ENCODE measurements around the gene SLC17A3.

DNA sequence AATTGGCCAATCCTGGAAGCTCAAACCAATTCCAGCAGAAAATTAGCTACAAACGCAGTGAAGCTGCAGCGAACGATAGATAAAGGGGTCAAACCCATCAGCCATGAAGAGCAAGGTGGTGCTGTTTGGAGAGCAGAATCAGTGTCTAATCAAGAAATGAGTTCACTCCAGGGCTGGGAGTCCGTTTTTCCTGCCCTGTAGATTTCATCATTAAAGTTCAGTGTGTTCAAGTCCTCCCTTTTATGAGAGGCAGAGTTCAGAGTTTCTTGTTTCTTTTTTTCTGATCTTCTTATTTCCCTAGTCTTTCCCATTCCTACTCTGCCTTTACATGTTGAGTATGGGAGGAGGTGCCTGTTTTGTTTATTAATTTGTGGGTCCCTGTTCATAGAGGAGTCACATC lies 72.6 kb downstream of the SLC17A3 start:
- no peak for TF ChIP-seq ATF1 (CRISPR knock-in tag; IDR thresholded peaks at IDR 0.05)
- TF ChIP-seq, protein P1, sequence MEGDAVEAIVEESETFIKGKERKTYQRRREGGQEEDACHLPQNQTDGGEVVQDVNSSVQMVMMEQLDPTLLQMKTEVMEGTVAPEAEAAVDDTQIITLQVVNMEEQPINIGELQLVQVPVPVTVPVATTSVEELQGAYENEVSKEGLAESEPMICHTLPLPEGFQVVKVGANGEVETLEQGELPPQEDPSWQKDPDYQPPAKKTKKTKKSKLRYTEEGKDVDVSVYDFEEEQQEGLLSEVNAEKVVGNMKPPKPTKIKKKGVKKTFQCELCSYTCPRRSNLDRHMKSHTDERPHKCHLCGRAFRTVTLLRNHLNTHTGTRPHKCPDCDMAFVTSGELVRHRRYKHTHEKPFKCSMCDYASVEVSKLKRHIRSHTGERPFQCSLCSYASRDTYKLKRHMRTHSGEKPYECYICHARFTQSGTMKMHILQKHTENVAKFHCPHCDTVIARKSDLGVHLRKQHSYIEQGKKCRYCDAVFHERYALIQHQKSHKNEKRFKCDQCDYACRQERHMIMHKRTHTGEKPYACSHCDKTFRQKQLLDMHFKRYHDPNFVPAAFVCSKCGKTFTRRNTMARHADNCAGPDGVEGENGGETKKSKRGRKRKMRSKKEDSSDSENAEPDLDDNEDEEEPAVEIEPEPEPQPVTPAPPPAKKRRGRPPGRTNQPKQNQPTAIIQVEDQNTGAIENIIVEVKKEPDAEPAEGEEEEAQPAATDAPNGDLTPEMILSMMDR (IDR thresholded peaks at IDR 0.05), result no peak
- TF ChIP-seq ESRRA (CRISPR knock-in tag; IDR thresholded peaks at IDR 0.05; ENCODE audit: borderline replicate concordance), result no peak
- TF ChIP-seq NR2C2 (CRISPR knock-in tag; IDR thresholded peaks at IDR 0.05), result no peak
- TF ChIP-seq, protein P2, sequence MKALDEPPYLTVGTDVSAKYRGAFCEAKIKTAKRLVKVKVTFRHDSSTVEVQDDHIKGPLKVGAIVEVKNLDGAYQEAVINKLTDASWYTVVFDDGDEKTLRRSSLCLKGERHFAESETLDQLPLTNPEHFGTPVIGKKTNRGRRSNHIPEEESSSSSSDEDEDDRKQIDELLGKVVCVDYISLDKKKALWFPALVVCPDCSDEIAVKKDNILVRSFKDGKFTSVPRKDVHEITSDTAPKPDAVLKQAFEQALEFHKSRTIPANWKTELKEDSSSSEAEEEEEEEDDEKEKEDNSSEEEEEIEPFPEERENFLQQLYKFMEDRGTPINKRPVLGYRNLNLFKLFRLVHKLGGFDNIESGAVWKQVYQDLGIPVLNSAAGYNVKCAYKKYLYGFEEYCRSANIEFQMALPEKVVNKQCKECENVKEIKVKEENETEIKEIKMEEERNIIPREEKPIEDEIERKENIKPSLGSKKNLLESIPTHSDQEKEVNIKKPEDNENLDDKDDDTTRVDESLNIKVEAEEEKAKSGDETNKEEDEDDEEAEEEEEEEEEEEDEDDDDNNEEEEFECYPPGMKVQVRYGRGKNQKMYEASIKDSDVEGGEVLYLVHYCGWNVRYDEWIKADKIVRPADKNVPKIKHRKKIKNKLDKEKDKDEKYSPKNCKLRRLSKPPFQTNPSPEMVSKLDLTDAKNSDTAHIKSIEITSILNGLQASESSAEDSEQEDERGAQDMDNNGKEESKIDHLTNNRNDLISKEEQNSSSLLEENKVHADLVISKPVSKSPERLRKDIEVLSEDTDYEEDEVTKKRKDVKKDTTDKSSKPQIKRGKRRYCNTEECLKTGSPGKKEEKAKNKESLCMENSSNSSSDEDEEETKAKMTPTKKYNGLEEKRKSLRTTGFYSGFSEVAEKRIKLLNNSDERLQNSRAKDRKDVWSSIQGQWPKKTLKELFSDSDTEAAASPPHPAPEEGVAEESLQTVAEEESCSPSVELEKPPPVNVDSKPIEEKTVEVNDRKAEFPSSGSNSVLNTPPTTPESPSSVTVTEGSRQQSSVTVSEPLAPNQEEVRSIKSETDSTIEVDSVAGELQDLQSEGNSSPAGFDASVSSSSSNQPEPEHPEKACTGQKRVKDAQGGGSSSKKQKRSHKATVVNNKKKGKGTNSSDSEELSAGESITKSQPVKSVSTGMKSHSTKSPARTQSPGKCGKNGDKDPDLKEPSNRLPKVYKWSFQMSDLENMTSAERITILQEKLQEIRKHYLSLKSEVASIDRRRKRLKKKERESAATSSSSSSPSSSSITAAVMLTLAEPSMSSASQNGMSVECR (CRISPR knock-in tag; IDR thresholded peaks at IDR 0.05; ENCODE audit: borderline replicate concordance), result no peak
- TF ChIP-seq SOX15 (CRISPR knock-in tag; IDR thresholded peaks at IDR 0.05), result no peak
- TF ChIP-seq, protein P3, sequence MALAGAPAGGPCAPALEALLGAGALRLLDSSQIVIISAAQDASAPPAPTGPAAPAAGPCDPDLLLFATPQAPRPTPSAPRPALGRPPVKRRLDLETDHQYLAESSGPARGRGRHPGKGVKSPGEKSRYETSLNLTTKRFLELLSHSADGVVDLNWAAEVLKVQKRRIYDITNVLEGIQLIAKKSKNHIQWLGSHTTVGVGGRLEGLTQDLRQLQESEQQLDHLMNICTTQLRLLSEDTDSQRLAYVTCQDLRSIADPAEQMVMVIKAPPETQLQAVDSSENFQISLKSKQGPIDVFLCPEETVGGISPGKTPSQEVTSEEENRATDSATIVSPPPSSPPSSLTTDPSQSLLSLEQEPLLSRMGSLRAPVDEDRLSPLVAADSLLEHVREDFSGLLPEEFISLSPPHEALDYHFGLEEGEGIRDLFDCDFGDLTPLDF (CRISPR knock-in tag; IDR thresholded peaks at IDR 0.05), result no peak
- TF ChIP-seq CREB1 (CRISPR knock-in tag; IDR thresholded peaks at IDR 0.05), result no peak
- no peak for TF ChIP-seq ZNF317 (CRISPR knock-in tag; IDR thresholded peaks at IDR 0.05; ENCODE audit: borderline replicate concordance, low read depth)
